Measurements from ENCODE around the gene MYO7B. TPM values are rescaled to one million over a fixed set of nuclear protein-coding genes. Genes with fewer than 3 reads are reported as not detected.

MYO7B gene
- total RNA-seq, 4 donors from 2014 or later, result 2.3 to 13.0 (median 4.8) TPM

DNA sequence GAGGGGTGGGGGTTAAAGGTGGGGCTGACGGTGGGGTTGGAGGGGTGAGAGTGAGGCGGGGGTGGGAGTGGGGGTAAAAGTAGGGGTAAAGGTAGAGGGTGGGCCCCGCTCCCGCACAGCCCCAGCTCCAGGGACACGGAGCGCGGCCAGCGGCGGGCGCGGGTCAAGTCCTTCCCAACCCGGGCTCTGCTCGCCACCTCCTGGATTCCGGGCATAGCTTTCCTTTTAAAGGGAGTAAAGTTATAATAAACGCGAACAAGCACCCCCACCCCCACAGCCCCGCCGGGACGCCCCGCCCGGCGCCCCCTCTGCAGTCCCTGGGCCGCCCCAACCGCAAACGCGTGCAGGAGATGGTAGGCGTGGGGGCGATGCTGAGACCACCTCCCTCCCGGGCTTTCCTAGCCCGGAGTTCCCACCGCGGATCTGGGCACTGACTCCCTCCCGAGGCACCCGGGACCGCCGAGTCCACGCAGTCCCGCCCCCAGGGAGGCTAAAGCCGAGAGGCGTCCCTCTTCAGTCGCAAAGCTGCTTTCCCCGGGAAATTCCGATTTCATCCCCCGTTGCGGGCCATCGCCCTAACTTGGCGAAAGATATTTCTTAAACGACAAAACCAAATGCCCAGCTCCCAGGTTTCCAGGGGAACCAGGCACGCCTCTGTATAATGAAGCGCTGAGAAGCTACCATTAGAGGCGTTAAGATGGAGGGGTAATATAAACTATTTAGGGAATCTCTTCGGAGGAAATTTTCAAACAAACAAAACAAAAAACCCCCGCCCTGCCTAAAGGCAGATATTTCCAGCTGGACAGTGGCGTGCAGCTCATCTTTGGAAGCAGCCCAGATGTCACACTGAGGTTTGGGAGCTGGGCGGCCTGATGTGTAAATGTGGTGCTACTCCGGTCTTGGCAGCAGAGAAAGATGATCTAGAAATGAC, 140.1 kb downstream of the MYO7B start, which contains the start of gene LIMS2:
Gene LIMS2, minus strand, starts transcription at position 200 of the 931 bp plus-strand sequence. CDS start 506 bp downstream, outside the sequence.
- DNase-seq (ENCODE audit: low spot score in 2 of 2), result peak in 1 of 2 donors; percentile 86
- TF ChIP-seq POLR2A (IDR thresholded peaks at IDR 0.05), result no peak
- TF ChIP-seq, protein P1, sequence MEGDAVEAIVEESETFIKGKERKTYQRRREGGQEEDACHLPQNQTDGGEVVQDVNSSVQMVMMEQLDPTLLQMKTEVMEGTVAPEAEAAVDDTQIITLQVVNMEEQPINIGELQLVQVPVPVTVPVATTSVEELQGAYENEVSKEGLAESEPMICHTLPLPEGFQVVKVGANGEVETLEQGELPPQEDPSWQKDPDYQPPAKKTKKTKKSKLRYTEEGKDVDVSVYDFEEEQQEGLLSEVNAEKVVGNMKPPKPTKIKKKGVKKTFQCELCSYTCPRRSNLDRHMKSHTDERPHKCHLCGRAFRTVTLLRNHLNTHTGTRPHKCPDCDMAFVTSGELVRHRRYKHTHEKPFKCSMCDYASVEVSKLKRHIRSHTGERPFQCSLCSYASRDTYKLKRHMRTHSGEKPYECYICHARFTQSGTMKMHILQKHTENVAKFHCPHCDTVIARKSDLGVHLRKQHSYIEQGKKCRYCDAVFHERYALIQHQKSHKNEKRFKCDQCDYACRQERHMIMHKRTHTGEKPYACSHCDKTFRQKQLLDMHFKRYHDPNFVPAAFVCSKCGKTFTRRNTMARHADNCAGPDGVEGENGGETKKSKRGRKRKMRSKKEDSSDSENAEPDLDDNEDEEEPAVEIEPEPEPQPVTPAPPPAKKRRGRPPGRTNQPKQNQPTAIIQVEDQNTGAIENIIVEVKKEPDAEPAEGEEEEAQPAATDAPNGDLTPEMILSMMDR (IDR thresholded peaks at IDR 0.05), result no peak
- H3K4me3 ChIP-seq (ENCODE audit: low read depth, poor library complexity, severe bottlenecking), result peak within 1 kb of the TSS; percentile 43
- intact Hi-C loops (cut with DNase I; ENCODE audit: low total_unique reads), result no loop called here
- WGBS, 2 donors, result 4 to 6% methylated on average over 28 to 29 of the region's 56 CpGs

DNA sequence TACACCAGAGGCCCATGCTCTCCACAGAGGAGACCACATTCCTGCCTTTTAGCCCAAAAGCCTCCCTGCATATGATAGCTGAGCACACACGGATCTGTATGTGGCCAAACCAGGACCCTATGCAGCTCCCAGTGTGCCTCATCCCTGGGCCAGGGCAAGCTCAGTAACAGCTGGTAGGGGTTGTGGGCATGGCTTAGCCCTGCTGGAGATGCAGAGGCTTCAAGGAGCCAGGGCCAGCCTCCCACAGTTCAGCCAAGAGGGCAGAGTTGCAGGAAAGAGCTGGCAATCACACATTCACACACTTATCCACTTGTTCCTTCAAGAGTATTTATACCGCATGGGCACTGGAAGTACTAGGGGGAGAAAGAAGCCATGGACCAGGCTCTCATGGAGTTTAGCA, 141.4 kb downstream of the MYO7B start:
- 88 to 97% methylated on average over 2 of the region's 2 CpGs for WGBS, 2 donors
- intact Hi-C loops (cut with DNase I; ENCODE audit: low total_unique reads), result no loop called here
- no peak overlapping the region for H3K4me3 ChIP-seq (ENCODE audit: low read depth, poor library complexity, severe bottlenecking)
- TF ChIP-seq POLR2A (IDR thresholded peaks at IDR 0.05), result no peak
- TF ChIP-seq, protein P1 (IDR thresholded peaks at IDR 0.05), result no peak
- peak in 1 of 2 donors; percentile 84 for DNase-seq (ENCODE audit: low spot score in 2 of 2)

DNA sequence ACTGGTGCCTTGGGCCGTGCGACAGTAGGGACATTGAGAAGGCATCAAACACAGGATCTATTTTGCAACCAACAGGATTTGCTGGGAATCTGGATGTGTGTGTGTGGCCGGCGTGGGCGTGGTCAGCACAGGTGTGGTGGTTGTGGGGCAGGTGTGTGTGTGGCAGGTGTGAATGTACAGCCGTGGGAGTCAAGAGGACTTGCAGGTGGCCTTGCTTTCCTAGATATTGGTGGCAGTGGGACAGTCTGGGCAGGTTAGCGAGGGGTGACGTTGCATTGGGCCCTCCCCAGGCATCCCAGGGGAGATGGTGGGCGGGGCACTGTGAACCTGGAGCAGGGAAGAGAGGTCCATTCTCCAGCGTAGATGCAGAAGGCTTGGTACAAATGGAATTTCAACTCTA, 143.0 kb downstream of the MYO7B start:
- DNase-seq (ENCODE audit: low spot score in 2 of 2), result peak in 1 of 2 donors; percentile 72
- intact Hi-C loops (cut with DNase I; ENCODE audit: low total_unique reads), result no loop called here
- 83 to 87% methylated on average over 10 of the region's 10 CpGs for WGBS, 2 donors
- H3K4me3 ChIP-seq (ENCODE audit: low read depth, poor library complexity, severe bottlenecking), result no peak overlapping the region
- TF ChIP-seq POLR2A (IDR thresholded peaks at IDR 0.05), result no peak
- TF ChIP-seq, protein P1 (IDR thresholded peaks at IDR 0.05), result no peak

DNA sequence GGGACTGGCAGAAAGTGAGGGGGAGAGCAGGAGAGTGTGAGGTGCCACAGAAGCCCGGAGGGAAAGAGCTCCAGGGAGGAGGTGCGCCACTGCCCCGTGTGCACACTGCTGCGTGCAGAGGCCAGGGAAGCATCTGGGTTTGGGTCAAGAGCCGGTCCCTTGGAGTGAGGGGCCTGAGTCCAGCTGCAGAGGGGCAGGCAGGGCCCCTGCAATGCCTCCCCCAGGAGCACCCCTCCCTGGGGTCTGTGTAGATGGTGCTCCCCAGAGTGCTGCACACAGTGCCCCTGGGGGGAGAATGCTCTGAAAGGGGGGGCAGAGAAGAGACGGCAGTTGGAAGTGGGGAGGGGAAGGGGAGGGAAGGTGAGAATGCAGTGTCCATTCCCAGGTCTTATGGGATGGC, 143.5 kb downstream of the MYO7B start:
- intact Hi-C loops (cut with DNase I; ENCODE audit: low total_unique reads), result no loop called here
- 89 to 92% methylated on average over 6 of the region's 6 CpGs for whole genome bisulfite sequencing, 2 donors
- TF ChIP-seq POLR2A (IDR thresholded peaks at IDR 0.05), result no peak
- TF ChIP-seq, protein P1 (IDR thresholded peaks at IDR 0.05), result no peak
- H3K4me3 ChIP-seq (ENCODE audit: low read depth, poor library complexity, severe bottlenecking), result no peak overlapping the region
- DNase-seq (ENCODE audit: low spot score in 2 of 2), result peak in 1 of 2 donors; percentile 60

DNA sequence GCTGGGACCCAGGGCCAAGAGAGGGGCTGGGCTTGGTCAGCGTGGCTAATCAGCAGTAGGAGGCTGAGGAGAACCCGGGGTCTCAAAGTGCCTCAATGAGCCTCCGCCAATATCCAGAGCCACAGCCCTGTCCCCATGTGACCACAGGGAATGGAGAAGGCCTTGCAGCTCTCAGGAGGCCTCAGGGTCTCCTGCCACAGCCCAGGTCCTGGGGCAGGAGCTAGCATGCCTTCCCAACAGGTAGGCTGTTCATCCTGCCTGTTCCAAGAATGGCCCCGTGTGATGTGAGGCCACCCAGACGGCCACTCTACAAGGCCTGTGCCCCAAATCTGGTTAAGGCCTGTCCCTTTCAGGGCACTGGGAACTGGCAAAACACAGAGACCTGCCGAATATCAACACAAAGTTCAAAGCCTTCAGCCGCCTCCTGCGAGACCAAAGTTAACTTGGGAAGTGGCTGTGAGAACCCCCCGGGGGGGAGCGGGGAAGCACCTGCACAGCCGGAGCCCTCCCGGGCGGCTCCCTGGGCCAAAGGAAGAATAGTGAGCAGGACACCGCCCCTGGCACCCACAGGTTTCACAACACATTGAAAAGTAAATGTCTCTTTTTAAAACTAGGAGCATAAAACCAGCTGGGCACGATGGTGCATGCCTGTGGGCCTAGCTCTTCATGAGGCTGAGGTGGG, 144.3 kb downstream of the MYO7B start:
- no peak overlapping the region for H3K4me3 ChIP-seq (ENCODE audit: low read depth, poor library complexity, severe bottlenecking)
- WGBS, 2 donors, result 78 to 81% methylated on average over 15 of the region's 15 CpGs
- DNase-seq (ENCODE audit: low spot score in 2 of 2), result peak in 1 of 2 donors; percentile 80
- intact Hi-C loops (cut with DNase I; ENCODE audit: low total_unique reads), result no loop called here
- no peak for TF ChIP-seq POLR2A (IDR thresholded peaks at IDR 0.05)
- TF ChIP-seq, protein P1 (IDR thresholded peaks at IDR 0.05), result no peak

All from lower leg skin (tissue), 4 donors.